ENCODE data around the gene CREB5. TPM values are rescaled to one million over a fixed set of nuclear protein-coding genes. Genes with fewer than 3 reads are reported as not detected.

CREB5 gene
- total RNA-seq, 1 donor from 2014 or later: 0.80 TPM

- peaks cover 6% of the 10 kb centered on the region for H3K27me3 Mint-ChIP-seq
- ATAC-seq (ENCODE audit: low read depth) (no peak), DNase-seq (no peak)
- TF ChIP-seq, protein P1, sequence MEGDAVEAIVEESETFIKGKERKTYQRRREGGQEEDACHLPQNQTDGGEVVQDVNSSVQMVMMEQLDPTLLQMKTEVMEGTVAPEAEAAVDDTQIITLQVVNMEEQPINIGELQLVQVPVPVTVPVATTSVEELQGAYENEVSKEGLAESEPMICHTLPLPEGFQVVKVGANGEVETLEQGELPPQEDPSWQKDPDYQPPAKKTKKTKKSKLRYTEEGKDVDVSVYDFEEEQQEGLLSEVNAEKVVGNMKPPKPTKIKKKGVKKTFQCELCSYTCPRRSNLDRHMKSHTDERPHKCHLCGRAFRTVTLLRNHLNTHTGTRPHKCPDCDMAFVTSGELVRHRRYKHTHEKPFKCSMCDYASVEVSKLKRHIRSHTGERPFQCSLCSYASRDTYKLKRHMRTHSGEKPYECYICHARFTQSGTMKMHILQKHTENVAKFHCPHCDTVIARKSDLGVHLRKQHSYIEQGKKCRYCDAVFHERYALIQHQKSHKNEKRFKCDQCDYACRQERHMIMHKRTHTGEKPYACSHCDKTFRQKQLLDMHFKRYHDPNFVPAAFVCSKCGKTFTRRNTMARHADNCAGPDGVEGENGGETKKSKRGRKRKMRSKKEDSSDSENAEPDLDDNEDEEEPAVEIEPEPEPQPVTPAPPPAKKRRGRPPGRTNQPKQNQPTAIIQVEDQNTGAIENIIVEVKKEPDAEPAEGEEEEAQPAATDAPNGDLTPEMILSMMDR (IDR thresholded peaks at IDR 0.05): no peak
- H3K36me3 Mint-ChIP-seq (ENCODE audit: low read depth): no peaks in the 10 kb centered on the region
- H3K4me3 Mint-ChIP-seq: no peak overlapping the region
- no peaks in the 10 kb centered on the region for H3K9me3 Mint-ChIP-seq
- CTCF ChIA-PET: no interaction called here
- H3K27ac Mint-ChIP-seq: no peak overlapping the region
- intact Hi-C loops (cut with micrococcal nuclease): no loop called here
- POLR2A ChIA-PET: no interaction called here
- H3K4me1 Mint-ChIP-seq: no peaks in the 10 kb centered on the region
Observed at GRCh38 chr7:28452681-28453080, 40.4 kb downstream of the CREB5 start.

GRCh38 chr7:28455486-28455885, 43.2 kb downstream of the CREB5 start:
- Mint-ChIP-seq H3K4me3 (no peak overlapping the region), H3K27me3 (peaks cover 6% of the 10 kb centered on the region), H3K9me3 (no peaks in the 10 kb centered on the region), H3K36me3 (ENCODE audit: low read depth) (no peaks in the 10 kb centered on the region), H3K27ac (no peak overlapping the region), H3K4me1 (no peaks in the 10 kb centered on the region)
- no peak for ATAC-seq (ENCODE audit: low read depth)
- intact Hi-C loops (cut with micrococcal nuclease): no loop called here
- ChIA-PET CTCF (no interaction called here), POLR2A (no interaction called here)
- TF ChIP-seq, protein P1 (IDR thresholded peaks at IDR 0.05): no peak
- DNase-seq: no peak

GRCh38 chr7:28456044-28456443, 43.7 kb downstream of the CREB5 start:
- ChIA-PET POLR2A (no interaction called here), CTCF (no interaction called here)
- DNase-seq (no peak), ATAC-seq (ENCODE audit: low read depth) (no peak)
- TF ChIP-seq, protein P1 (IDR thresholded peaks at IDR 0.05): no peak
- Mint-ChIP-seq H3K36me3 (ENCODE audit: low read depth) (no peaks in the 10 kb centered on the region), H3K4me3 (no peak overlapping the region), H3K27me3 (peaks cover 2% of the 10 kb centered on the region), H3K27ac (no peak overlapping the region), H3K9me3 (no peaks in the 10 kb centered on the region), H3K4me1 (no peaks in the 10 kb centered on the region)
- intact Hi-C loops (cut with micrococcal nuclease): no loop called here

- POLR2A ChIA-PET: no interaction called here
- no peak overlapping the region for H3K27ac Mint-ChIP-seq
- H3K4me1 Mint-ChIP-seq: no peaks in the 10 kb centered on the region
- intact Hi-C loops (cut with micrococcal nuclease): no loop called here
- no peaks in the 10 kb centered on the region for H3K36me3 Mint-ChIP-seq (ENCODE audit: low read depth)
- DNase-seq: no peak
- ATAC-seq (ENCODE audit: low read depth): no peak
- CTCF ChIA-PET: no interaction called here
- H3K9me3 Mint-ChIP-seq: no peaks in the 10 kb centered on the region
- no peak overlapping the region for H3K4me3 Mint-ChIP-seq
- TF ChIP-seq, protein P1 (IDR thresholded peaks at IDR 0.05): no peak
- H3K27me3 Mint-ChIP-seq: peaks cover 2% of the 10 kb centered on the region
Observed at GRCh38 chr7:28458732-28459131, 46.4 kb downstream of the CREB5 start.

GRCh38 chr7:28459306-28459705, 47.0 kb downstream of the CREB5 start:
- H3K36me3 Mint-ChIP-seq (ENCODE audit: low read depth): no peaks in the 10 kb centered on the region
- TF ChIP-seq, protein P1 (IDR thresholded peaks at IDR 0.05): no peak
- H3K4me3 Mint-ChIP-seq: no peak overlapping the region
- ATAC-seq (ENCODE audit: low read depth) (no peak), DNase-seq (no peak)
- peaks cover 3% of the 10 kb centered on the region for H3K27me3 Mint-ChIP-seq
- CTCF ChIA-PET: no interaction called here
- H3K9me3 Mint-ChIP-seq: no peaks in the 10 kb centered on the region
- H3K4me1 Mint-ChIP-seq: no peaks in the 10 kb centered on the region
- POLR2A ChIA-PET: no interaction called here
- intact Hi-C loops (cut with micrococcal nuclease): no loop called here
- no peak overlapping the region for H3K27ac Mint-ChIP-seq
